IMR-90 (cell line): Measurements from ENCODE around the gene MAFB. TPM values are rescaled to one million over a fixed set of nuclear protein-coding genes. Genes with fewer than 3 reads are reported as not detected.

Source experiments
- ATAC-seq: fragments of 200-7000 bp; cut with Tn5 transposase; 2 replicates; pipeline ENCODE4 v1.9.1; 2020; ENCODE audit warnings: low read depth, mild to moderate bottlenecking, moderate library complexity
- BruUV-seq: library from RNA; stranded (reverse); fragments of 400-500 nt; replicated peaks from 2 replicates; lab custom pipeline; 2021; lab: Mats Ljungman, UMichigan
- CTCF ChIA-PET: fragments of 300-600 bp; formaldehyde crosslinking; extraction: SDS; loops from one replicate; lab custom pipeline; 2021; ENCODE audit warnings: antibody characterized with exemption; lab: Yijun Ruan, JAX
- POLR2A ChIA-PET: fragments of 300-600 bp; sonication (Branson Sonifier 250); formaldehyde crosslinking; loops from one replicate; lab custom pipeline; 2022; ENCODE audit warnings: antibody characterized with exemption; ENCODE audit not compliant: unreplicated experiment; lab: Charles Lee
- DNase-seq: peaks from one replicate; pipeline ENCODE4 v3.0.0; 2013
- H2AFZ ChIP-seq: replicated peaks from 2 replicates; pipeline ENCODE3; 2013; ENCODE audit warnings: low read length, mild to moderate bottlenecking; ENCODE audit not compliant: poor library complexity
- H2AK5ac ChIP-seq: 2 replicates; pipeline ENCODE4 v1.6.1; 2013; ENCODE audit warnings: low read depth, low read length, inconsistent platforms
- H2AK9ac ChIP-seq: replicated peaks from 2 replicates; pipeline ENCODE3; 2013; ENCODE audit warnings: mild to moderate bottlenecking, low read depth, low read length, moderate library complexity; ENCODE audit not compliant: poor library complexity
- H2BK120ac ChIP-seq: 2 replicates; pipeline ENCODE4 v1.6.1; 2013; ENCODE audit warnings: low read depth, low read length, inconsistent platforms
- H2BK15ac ChIP-seq: 3 replicates; pipeline ENCODE4 v1.6.1; 2013; ENCODE audit warnings: low read depth, low read length, inconsistent platforms
- H2BK20ac ChIP-seq: 2 replicates; pipeline ENCODE4 v1.6.1; 2013; ENCODE audit warnings: low read depth, mild to moderate bottlenecking, inconsistent platforms, low read length, moderate library complexity
- H2BK5ac ChIP-seq: 2 replicates; pipeline ENCODE4 v1.6.1; 2013; ENCODE audit warnings: mild to moderate bottlenecking, low read depth, low read length, inconsistent platforms; ENCODE audit not compliant: poor library complexity, severe bottlenecking
- H3K14ac ChIP-seq: replicated peaks from 2 replicates; pipeline ENCODE4 v1.6.1; 2013; ENCODE audit warnings: low read depth, low read length, inconsistent platforms
- H3K18ac ChIP-seq: 2 replicates; pipeline ENCODE4 v1.6.1; 2013; ENCODE audit warnings: low read depth, low read length, control low read depth
- H3K23ac ChIP-seq: 2 replicates; pipeline ENCODE4 v1.6.1; 2013; ENCODE audit warnings: low read depth, low read length, inconsistent platforms
- H3K27ac ChIP-seq: 2 replicates; pipeline ENCODE4 v1.5.1; 2013; ENCODE audit warnings: mild to moderate bottlenecking, control low read depth, low read length; ENCODE audit not compliant: insufficient read depth
- H3K27me3 ChIP-seq: 2 replicates; pipeline ENCODE4 v1.6.1; 2013; ENCODE audit warnings: low read length; ENCODE audit not compliant: control insufficient read depth, insufficient read depth
- H3K36me3 ChIP-seq: 2 replicates; pipeline ENCODE4 v1.6.1; 2013; ENCODE audit warnings: low read length, mixed read lengths; ENCODE audit not compliant: control insufficient read depth, insufficient read depth
- H3K4ac ChIP-seq: 2 replicates; pipeline ENCODE4 v1.6.1; 2013; ENCODE audit warnings: low read depth, low read length, inconsistent platforms
- H3K4me1 ChIP-seq: 2 replicates; pipeline ENCODE4 v1.6.1; 2013; ENCODE audit warnings: low read length, mixed read lengths; ENCODE audit not compliant: control insufficient read depth, insufficient read depth
- H3K4me2 ChIP-seq: 2 replicates; pipeline ENCODE4 v1.6.1; 2013; ENCODE audit warnings: low read depth, mild to moderate bottlenecking, control low read depth, low read length, moderate library complexity
- H3K4me3 ChIP-seq: 2 replicates; pipeline ENCODE4 v1.5.1; 2013; ENCODE audit warnings: low read depth, mild to moderate bottlenecking, control low read depth, low read length, moderate library complexity; ENCODE audit not compliant: insufficient read depth
- H3K56ac ChIP-seq: 2 replicates; pipeline ENCODE4 v1.6.1; 2013; ENCODE audit warnings: low read length, inconsistent platforms; ENCODE audit not compliant: insufficient read depth; ENCODE audit errors: extremely low read depth
- H3K79me1 ChIP-seq, 2 experiments: 2 replicates each; pipeline ENCODE4 v1.6.1; 2013; ENCODE audit warnings: low read length in 2 of 2, inconsistent platforms in 1 of 2, low read depth in 1 of 2
- H3K9ac ChIP-seq: 2 replicates; pipeline ENCODE4 v1.6.1; 2013; ENCODE audit warnings: low read depth, low read length, control low read depth
- H3K9me1 ChIP-seq: 2 replicates; pipeline ENCODE4 v1.6.1; 2013; ENCODE audit warnings: low read length, inconsistent platforms; ENCODE audit not compliant: insufficient read depth
- H3K9me3 ChIP-seq: 2 replicates; pipeline ENCODE4 v1.6.1; 2013; ENCODE audit warnings: low read length; ENCODE audit not compliant: control insufficient read depth, insufficient read depth
- H4K20me1 ChIP-seq: 2 replicates; pipeline ENCODE4 v1.6.1; 2013; ENCODE audit warnings: low read length, inconsistent platforms; ENCODE audit not compliant: insufficient read depth
- H4K5ac ChIP-seq: 2 replicates; pipeline ENCODE4 v1.6.1; 2013; ENCODE audit warnings: mild to moderate bottlenecking, low read depth, low read length, control low read depth
- H4K8ac ChIP-seq, 2 experiments: 2 replicates each; pipeline ENCODE4 v1.6.1; 2013; ENCODE audit warnings: low read depth in 2 of 2, low read length in 2 of 2, control low read depth in 1 of 2, inconsistent platforms in 1 of 2
- H4K91ac ChIP-seq: 2 replicates; pipeline ENCODE4 v1.6.1; 2013; ENCODE audit warnings: low read depth, low read length, inconsistent platforms; ENCODE audit not compliant: insufficient read depth
- BHLHE40 ChIP-seq: fragments of 150-350 bp; IDR thresholded peaks from 2 replicates; pipeline ENCODE4 v1.6.1; 2016; ENCODE audit warnings: mild to moderate bottlenecking, low read depth, low read length
- CEBPB ChIP-seq: IDR thresholded peaks from 2 replicates; pipeline ENCODE4 v1.6.1; 2012; ENCODE audit warnings: low read depth, low read length, improper control_type of control experiment
- CHD1 ChIP-seq: IDR thresholded peaks from 2 replicates; pipeline ENCODE4 v1.6.1; 2012; ENCODE audit warnings: low read depth, low read length, improper control_type of control experiment
- CTCF ChIP-seq: conservative IDR thresholded peaks from 2 replicates; pipeline ENCODE4 v1.5.1; 2012; ENCODE audit warnings: mild to moderate bottlenecking, low read depth, low read length, improper control_type of control experiment
- ELK1 ChIP-seq: fragments of 150-350 bp; IDR thresholded peaks from 2 replicates; pipeline ENCODE4 v1.6.1; 2016; ENCODE audit warnings: low read depth, mild to moderate bottlenecking, low read length, moderate library complexity, borderline replicate concordance
- FOS ChIP-seq: fragments of 150-350 bp; IDR thresholded peaks from 2 replicates; pipeline ENCODE4 v1.6.1; 2016; ENCODE audit warnings: low read depth, low read length
- MAFK ChIP-seq: IDR thresholded peaks from 2 replicates; pipeline ENCODE4 v1.6.1; 2012; ENCODE audit warnings: low read depth, low read length, improper control_type of control experiment
- MAZ ChIP-seq: IDR thresholded peaks from 2 replicates; pipeline ENCODE4 v1.6.1; 2012; ENCODE audit warnings: low read depth, mild to moderate bottlenecking, low read length, improper control_type of control experiment, moderate library complexity, borderline replicate concordance
- MXI1 ChIP-seq: IDR thresholded peaks from 2 replicates; pipeline ENCODE4 v1.6.1; 2012; ENCODE audit warnings: low read depth, mild to moderate bottlenecking, low read length, moderate library complexity, borderline replicate concordance
- NFE2L2 ChIP-seq: fragments of 150-350 bp; IDR thresholded peaks from 2 replicates; pipeline ENCODE4 v1.6.1; 2016; ENCODE audit warnings: low read depth, mild to moderate bottlenecking, low read length
- POLR2A ChIP-seq: IDR thresholded peaks from 2 replicates; pipeline ENCODE4 v1.6.1; 2012; ENCODE audit warnings: mild to moderate bottlenecking, low read depth, low read length
- RAD21 ChIP-seq: IDR thresholded peaks from 2 replicates; pipeline ENCODE4 v1.6.1; 2012; ENCODE audit warnings: low read length, improper control_type of control experiment
- RCOR1 ChIP-seq: IDR thresholded peaks from 2 replicates; pipeline ENCODE4 v1.6.1; 2012; ENCODE audit warnings: mild to moderate bottlenecking, low read length, improper control_type of control experiment; ENCODE audit not compliant: insufficient replicate concordance
- RFX5 ChIP-seq: IDR thresholded peaks from 2 replicates; pipeline ENCODE4 v1.8.0; 2012; ENCODE audit warnings: low read depth, mild to moderate bottlenecking, low read length, moderate library complexity
- SMC3 ChIP-seq: fragments of 150-350 bp; IDR thresholded peaks from 2 replicates; pipeline ENCODE4 v1.6.1; 2016; ENCODE audit warnings: low read depth, mild to moderate bottlenecking, antibody characterized with exemption, low read length, moderate library complexity
- USF2 ChIP-seq: fragments of 150-350 bp; IDR thresholded peaks from 2 replicates; pipeline ENCODE4 v1.6.1; 2017; ENCODE audit warnings: mild to moderate bottlenecking, antibody characterized with exemption, low read length, low read depth
- WGBS, 2 experiments: methylation state at CpG; one replicate each; pipeline versions ENCODE4 v1.1.5 to v1.1.7; 2013; ENCODE audit warnings: missing lambda C conversion rate in 2 of 2; ENCODE audit not compliant: insufficient read length in 1 of 2; ENCODE audit errors: extremely low coverage in 2 of 2; 5-methylcytosine and 5-hydroxymethylcytosine counted together
- dilution Hi-C: fragments of 300-500 bp; cut with HindIII; formaldehyde crosslinking; loops from one replicate; pipeline ENCODE4 v1.14.3; 2018; ENCODE audit warnings: low sequenced_read_pairs; ENCODE audit not compliant: unreplicated experiment
- in situ Hi-C: fragments of 300-500 bp; cut with MboI; formaldehyde crosslinking; loops from 3 replicates; pipeline ENCODE4 v1.14.3; 2019; ENCODE audit warnings: low sequenced_read_pairs, inconsistent platforms, mixed read lengths
- intact Hi-C: fragments of 100-400 bp; cut with micrococcal nuclease; formaldehyde crosslinking; loops from 2 replicates; pipeline ENCODE4 v1.10.0; 2022
- polyA plus RNA-seq, 3 experiments: library from polyadenylated mRNA; depleted of rRNA; stranded (reverse); fragments of >200 nt; gene quantifications; 2 replicates each; pipeline ENCODE4 v1.2.3, GENCODE V29; 2012; ENCODE audit warnings: low replicate concordance in 1 of 3
- total RNA-seq: library from RNA; depleted of rRNA; stranded (reverse); fragments of >200 nt; gene quantifications from 2 replicates; pipeline ENCODE4 v1.2.3, GENCODE V29; 2012

Gene MAFB
- total and polyA plus RNA-seq, 2 of the 4 experiments (the other 2 are of a cell fraction): 0.07 TPM; not detected in 1

- H3K4ac ChIP-seq: no peak overlapping the region
- DNase-seq (no peak), ATAC-seq (no peak)
- no peak overlapping the region for H3K23ac ChIP-seq
- no peak overlapping the region for H2BK120ac ChIP-seq
- 0 out of 2 replicates have a peak, but pooled peaks cover 1% of the 10 kb centered on the region for H3K36me3 ChIP-seq
- no TSS peak for BruUV-seq
- H3K27ac ChIP-seq: no peak overlapping the region
- H2BK15ac ChIP-seq: no peak overlapping the region
- H4K5ac ChIP-seq: no peak overlapping the region
- H3K4me1 ChIP-seq: no peaks in the 10 kb centered on the region
- H3K4me2 ChIP-seq: no peak overlapping the region
- TF ChIP-seq MAFK (no peak), ELK1 (no peak), POLR2A (no peak), BHLHE40 (no peak), SMC3 (no peak), FOS (no peak), USF2 (no peak), CEBPB (no peak), RCOR1 (no peak), MXI1 (no peak), RAD21 (no peak), RFX5 (no peak), CTCF (no peak), MAZ (no peak), CHD1 (no peak), NFE2L2 (no peak)
- no peaks in the 10 kb centered on the region for H3K9me3 ChIP-seq
- H2AK5ac ChIP-seq: no peak overlapping the region
- no peaks in the 10 kb centered on the region for H3K79me1 ChIP-seq
- no peaks in the 10 kb centered on the region for H3K9me1 ChIP-seq
- POLR2A ChIA-PET: no interaction called here
- H2BK20ac ChIP-seq: no peak overlapping the region
- dilution Hi-C loops (no loop called here), intact Hi-C loops (no loop called here), in situ Hi-C loops (no loop called here)
- no peaks in the 10 kb centered on the region for H4K20me1 ChIP-seq
- H3K18ac ChIP-seq: no peak overlapping the region
- H3K56ac ChIP-seq: no peak overlapping the region
- H4K8ac ChIP-seq: no peak overlapping the region
- no peak overlapping the region for H3K4me3 ChIP-seq
- H3K14ac ChIP-seq: no peak overlapping the region
- no peak overlapping the region for H2AFZ ChIP-seq
- no peak overlapping the region for H3K9ac ChIP-seq
- no peaks in the 10 kb centered on the region; the same call in none of the 2 replicates for H3K27me3 ChIP-seq
- H2AK9ac ChIP-seq: no peak overlapping the region
- H4K91ac ChIP-seq: no peak overlapping the region
- WGBS, 2 experiments: no CpG with 5 or more reads among the region's 4 CpGs
- H2BK5ac ChIP-seq: no peak overlapping the region
- CTCF ChIA-PET: interaction anchor here (1.0 kb wide), 1 partner anchor 24 kb away, joined by 3 read pairs; no protein-coding TSS in a partner anchor
Measured at GRCh38 chr20:40714109-40714508, 25.1 kb upstream of the MAFB start.
